Measurements from ENCODE around the gene RAB11FIP4.
A peak's percentile ranks its signal among the peaks of the same experiment; 100 is the strongest.

RAB11FIP4 gene

DNA sequence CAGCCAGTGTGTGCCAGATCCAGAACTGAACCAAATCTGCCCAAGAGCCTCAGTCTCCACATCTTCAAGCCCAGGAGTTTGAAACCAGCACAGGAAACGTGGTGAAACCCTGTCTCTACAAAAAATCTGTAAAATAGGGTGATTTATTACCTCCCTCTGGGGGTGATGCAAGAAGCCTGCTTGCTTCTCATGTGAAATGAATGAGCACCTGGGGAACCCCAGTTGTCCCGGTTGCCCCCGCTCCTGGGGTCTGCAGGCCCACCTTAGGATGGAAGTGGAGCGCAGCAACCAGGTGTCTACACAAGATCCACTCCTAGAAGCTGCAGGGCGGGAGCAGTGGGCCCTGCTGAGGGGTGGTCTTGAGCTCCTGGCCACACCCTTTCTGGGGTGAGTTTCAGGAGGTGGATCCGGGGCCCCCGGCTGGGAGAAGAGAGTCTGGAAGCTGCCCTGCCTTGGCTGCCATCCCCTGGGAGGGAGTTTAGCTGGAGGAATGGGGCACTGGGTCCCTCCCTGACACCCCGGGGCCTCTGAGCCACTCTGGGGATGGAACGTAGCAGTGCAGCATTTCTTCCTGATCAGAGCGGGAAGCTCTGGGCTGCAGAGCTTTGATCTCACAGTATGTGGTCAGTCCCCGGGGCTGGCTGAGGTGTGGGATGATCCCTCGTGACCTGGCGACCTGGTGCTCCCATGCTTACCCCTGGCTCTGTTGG is 117.8 kb downstream of the RAB11FIP4 start:
- no peak for DNase-seq

DNA sequence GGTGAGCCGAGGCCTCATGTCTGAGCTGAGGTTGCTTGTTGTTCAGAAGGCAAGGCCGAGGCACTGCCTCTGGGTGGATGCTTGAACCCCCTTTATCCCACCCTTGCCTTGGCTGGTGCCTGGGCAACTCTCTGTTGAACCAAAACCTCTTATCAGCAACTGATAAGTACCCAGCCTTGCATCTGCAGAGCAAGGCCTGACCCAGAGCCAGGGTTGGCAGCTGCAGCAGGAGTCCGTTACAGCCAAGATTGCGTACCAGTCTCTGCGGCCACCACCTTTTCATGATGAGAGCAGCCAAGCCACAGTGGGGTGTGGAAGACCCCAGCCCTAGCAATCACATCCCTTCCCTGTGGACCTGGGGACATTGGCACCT is 118.3 kb downstream of the RAB11FIP4 start:
- DNase-seq = no peak

DNA sequence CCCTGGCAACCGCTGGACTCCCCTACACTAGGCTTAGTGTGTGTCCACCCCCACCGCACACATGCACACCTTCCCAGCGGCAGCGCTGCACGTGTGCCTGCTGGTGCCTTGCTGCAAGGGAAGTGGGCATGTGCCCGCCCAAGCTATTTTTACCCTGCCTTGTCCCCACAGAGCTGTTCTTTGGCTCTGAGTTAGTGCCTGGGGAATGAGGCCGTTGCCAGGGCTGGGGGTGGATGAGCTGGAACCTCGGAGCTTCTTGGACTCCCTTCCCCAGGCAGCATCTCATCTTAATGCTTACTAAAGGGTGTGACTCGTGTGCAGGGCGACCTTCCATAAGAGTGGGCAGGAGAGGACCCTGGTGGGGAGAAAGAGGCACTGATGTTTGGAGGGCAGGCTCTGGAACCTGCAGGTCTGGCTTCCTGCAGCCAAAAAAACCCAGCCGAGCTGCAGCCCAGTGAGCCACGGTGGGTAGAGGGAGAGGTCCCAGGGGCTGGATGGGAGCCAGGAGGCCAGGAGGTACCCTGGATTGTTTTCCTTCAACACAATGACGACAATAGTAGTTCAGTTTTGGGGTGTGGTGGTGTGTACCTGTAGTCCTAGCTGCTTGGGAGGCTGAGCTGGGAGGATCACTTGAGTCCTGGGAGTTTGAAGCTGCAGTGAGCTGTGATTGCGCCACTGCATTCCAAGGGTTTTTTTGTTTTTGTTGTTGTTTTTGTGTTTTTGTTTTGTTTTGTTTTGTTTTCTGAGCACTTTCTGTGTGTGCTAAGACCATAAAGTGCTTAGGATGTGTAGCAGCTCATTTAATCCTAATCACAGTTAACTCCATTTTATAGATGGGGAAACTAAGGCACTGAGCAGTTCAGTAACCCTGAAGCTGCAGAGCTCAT is 119.1 kb downstream of the RAB11FIP4 start:
- no peak for DNase-seq

DNA sequence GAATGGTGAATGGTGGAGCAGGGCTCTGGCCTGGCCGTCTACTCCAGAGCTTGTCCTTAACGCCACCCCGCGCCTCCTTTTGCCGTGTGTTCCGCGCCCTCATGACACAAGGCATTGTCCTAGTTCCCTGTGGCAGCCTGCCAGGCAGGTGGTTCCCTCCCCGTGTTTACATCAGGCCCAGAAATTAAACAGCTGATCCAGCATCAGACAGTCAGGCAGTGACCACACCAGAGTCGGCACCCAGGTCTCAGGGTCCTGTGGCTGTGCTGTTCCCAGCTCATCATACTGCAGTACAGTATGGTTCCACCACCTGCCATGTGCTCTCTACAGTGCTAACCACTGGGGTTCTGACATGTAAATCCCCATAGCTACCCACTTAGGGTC is 119.7 kb downstream of the RAB11FIP4 start:
- peak; percentile 67 for DNase-seq

DNA sequence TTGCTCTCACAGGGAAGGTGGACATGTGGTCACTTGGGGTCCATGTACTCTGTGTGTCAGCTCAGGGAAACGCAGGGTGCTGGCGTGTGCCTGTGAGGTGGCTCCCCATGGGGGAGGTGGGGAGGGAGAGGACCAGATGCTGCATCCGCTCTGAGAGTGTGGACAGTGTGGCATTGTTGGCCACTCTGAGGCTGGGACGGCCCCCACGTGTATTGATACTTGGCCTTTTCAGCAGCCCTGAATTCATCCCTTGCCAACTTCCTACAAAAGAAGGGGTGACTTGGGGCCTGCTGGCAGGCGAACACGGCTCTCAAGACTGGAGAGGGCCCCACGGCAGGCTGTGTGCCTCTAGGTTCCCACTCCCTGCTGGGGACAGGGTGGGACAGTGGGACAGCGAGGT is 120.1 kb downstream of the RAB11FIP4 start:
- no peak for DNase-seq

DNA sequence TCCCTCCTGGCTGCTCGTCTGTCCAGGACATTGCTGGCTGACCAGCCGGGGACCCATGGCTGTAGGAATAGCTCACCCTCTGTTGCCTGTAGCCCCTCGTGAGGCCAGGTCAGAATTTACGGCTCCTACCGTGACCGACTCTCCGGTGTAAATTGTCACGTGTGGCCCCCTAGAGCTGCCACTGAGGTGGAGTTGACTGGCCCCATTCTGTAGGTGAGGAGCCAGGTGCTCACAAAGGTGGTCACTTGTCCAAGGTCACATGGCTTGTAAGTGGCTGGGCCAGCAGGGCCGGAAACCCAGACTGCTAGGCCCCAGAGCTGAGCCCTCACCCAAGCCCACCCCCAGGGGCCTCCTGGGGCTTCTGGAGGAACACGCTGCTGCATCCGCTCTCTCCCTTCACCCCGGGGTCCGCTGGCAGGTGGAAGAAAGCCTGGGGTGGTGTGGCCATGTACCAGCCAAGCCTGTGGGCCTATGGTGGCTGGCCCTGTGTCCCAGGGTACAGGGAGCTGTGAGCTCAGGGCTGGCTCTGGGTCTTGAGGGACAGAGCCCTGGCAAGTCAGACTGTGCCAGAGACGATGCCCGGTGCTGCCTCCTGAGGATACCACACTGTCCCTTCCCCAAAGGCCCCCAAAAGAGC is 120.7 kb downstream of the RAB11FIP4 start:
- DNase-seq = no peak

DNA sequence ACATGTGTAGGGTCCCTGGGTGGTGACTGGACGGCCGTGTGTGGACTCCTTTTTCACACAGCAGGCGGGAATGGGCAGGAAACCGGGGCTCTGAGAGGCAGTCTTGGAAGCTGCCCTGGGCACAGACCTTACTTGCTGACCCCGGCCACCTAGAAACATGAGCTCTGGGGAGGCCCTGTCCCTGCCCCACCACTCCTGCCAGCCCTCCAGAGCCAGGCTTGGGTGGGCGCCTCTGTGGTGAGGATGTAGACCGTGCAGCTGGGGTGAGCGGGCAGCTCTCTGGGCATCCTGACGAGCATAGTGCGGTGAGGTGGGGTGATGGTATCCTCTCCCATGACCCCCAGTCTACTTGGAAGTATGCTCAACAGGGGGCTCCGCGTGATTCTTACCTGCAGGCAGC is 121.3 kb downstream of the RAB11FIP4 start:
- no peak for DNase-seq

DNA sequence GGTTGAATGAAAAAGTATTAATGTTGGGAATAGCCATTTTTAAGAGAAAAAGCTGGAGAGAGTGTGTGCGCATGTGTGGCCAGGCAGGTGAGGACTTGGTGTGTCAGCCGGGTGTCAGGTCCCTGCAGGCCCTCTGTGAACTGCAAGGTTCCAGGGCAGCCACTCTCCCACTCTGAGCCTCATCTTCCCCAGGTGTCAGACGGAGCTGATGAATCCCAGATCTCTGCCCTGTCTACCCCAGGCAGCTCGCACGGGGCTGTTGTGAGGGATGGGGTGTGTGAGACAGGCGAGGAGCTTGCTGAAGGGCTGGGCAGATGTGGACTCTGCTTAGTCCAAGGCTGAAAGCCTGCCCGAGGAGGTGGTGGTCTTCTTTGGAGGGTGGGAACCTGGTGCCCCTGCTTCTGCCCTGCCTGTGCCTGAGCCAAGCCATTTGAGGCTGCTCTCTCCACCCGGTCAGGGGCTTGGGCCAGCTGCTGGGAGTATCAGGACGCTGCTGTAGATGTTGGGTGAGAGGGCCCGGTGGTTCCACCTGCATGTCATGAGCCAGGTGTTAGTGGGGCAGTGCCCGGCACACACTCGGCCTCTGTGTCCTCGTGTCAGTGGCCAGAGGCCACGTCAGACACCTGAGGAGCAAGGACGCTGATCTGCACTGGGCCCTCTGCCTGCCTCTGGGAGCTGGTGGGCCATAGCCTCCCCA is 122.4 kb downstream of the RAB11FIP4 start:
- no peak for DNase-seq

DNA sequence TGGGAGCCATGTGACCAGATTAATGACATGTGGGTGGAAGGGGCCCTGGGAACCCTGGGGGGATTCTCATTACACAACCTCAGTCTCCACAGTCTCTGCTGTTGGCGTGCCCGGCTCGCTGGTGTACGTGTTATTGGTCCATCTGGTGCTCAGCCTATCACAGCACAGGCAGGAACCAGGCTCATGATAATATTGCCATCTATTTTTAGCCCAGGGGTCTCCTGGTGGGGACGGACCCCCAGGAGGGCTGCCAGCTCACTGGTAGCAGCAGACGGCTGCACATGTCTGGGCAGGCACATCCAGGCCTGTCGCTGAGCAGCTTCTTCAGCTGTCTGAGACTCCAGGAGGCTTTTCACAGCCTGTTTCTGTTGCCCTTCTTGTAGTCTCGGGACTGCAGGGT is 123.8 kb downstream of the RAB11FIP4 start:
- no peak for DNase-seq

DNA sequence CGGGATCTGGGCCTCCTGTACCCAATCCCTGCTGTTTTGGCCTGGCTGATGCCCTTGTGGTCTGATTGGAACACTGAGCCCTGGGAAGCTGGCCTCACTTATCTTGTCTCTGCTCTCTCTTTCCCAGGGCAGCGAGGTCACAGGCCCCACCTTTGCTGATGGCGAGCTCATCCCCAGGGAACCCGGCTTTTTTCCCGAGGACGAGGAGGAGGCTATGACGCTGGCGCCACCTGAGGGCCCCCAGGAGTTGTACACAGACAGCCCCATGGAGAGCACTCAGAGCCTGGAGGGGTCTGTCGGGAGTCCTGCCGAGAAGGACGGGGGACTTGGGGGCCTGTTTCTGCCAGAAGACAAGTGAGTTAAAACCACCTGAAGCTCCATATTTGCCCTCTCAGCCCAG is 126.0 kb downstream of the RAB11FIP4 start:
- no peak for DNase-seq

DNA sequence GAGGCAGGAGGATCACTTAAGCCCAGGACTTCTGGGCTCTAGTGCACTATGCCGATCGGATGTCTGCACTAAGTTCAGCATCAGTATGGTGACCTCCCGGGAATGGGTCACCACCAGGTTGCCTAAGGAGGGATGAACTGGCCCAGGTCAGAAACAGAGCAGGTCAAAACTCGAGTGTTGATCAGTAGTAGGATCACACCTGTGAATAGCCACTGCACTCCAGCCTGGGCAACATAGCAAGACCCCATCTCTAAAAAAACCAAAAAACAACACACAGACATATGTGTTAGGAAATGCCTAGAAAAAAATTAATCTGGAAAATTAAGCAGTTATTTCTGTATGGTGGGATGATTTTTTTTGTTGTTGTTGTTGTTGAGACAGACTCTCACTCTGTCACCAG is 127.0 kb downstream of the RAB11FIP4 start:
- DNase-seq = no peak

DNA sequence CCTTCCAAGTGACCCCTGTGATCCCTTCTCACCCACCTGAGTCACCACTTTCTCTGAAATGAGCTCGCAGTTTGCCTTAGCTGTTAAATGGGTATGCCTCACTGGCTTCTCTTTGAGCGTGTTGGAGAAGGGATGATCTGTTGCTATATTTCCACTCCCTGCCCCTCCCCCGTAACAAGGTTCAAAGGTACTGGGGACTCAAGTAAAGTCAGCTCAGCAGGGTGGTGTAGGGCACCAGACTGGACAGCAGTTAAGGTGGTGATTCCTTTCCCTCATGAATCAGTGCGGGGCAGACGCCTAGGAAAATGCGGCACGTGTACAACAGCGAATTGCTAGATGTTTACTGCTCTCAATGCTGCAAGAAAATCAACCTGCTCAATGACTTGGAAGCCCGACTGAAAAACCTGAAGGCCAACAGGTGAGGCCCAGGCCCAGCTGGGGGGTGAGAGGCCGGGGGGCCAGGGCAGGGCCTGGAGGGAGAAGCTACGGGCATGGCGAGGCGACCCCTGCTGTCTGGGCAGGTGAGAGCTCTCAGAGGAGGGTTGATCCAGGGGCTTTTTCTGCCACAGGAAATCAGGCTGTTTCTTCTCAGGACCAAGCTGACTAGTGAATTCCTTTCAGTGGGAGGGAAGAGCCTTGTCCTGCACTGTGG is 130.3 kb downstream of the RAB11FIP4 start:
- no peak for DNase-seq

DNA sequence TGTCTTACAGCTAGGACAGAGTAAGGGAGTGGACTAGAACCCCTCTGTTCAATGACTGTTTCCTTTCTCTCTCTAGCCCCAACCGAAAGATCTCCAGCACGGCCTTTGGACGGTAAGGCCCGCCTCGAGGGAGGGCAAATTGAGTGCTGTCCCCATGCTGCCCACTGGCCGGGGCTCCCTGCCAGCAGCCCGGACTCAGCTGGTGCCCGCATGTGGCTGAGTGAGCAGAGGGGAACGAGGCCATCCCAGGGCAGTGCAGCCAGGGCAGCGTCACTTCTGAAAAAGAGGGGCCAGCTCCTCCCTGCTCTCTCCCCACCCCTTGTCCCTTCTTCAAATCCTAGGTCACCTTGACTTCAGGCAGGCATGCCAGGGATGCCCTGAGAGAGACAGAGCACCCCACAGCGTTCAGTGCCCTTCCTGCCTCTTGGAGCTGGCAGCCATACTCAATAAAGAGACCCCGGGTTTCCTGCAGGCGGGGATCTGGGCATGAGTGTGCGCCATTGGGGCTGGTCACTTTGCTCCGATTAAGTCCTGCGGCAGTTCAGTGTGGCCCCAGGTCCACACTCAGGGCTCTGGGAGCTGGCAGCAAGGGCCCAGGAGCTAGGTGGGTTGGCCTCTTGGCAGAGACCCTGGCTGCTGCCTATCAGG is 130.9 kb downstream of the RAB11FIP4 start:
- DNase-seq = no peak

DNA sequence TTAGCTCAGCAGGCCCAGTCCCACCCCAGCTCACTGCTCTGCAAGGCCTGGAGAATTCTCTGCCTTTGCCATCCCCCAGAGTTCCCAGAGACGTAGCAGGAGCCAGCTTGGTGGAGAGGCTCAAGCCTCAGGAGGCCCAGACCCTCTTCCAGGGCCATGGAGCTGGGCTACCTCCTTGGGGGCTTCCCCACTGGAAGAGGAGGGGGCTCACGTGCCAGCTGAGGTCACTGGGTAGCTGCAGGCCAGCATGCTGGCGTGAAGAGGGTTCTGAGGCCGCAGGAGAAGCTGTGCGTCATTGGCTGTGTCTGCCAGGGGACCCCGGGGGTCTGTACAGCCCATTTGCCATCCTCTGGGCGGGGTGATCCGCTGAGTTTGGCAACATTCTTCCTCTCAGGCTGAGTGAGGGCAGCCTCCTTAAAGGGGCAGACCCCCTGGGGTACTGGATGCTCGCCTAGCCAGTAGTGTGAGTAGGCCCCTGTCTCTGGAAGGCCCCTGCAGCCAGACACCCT is 131.6 kb downstream of the RAB11FIP4 start:
- no peak for DNase-seq

DNA sequence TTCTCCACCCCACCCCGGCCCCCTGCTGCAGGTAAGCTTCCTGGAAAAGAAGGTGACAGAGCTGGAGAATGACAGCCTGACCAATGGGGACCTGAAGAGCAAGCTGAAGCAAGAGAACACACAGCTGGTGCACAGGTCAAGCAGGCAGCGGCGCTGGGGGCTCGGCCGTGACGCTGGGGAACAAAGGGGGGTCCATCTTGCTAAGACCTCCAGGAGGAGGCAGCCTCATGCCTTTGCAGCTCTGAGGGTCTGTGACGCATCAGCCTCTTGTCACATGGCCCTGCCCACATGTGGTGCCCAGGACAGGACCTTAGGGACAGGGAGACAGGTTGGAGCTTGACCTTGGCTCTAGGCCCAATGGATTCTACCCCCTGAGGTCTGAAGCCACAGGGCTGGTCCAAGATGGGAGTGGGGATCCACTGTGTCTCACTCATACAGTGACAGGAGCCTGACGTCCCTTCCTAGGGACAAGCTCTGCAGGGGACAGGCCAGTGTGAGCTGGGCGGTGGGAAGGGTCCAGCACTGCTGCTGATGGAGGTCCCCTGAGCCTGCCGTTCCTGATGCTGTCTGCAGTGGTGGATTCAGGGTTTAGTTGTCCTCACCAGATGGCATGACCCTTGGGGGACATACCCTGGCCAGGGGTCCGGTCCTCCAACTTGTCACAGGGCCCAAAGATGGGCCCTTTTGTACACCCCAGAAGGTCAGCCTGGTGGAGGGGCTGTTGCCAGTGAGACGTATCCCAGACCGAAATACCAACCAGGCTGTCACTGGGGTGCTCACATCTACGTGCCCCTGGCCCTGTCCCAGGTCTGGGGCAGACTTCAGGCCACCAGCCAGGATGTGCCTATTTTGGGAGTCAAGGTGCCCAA is 132.6 kb downstream of the RAB11FIP4 start:
- no peak for DNase-seq

DNA sequence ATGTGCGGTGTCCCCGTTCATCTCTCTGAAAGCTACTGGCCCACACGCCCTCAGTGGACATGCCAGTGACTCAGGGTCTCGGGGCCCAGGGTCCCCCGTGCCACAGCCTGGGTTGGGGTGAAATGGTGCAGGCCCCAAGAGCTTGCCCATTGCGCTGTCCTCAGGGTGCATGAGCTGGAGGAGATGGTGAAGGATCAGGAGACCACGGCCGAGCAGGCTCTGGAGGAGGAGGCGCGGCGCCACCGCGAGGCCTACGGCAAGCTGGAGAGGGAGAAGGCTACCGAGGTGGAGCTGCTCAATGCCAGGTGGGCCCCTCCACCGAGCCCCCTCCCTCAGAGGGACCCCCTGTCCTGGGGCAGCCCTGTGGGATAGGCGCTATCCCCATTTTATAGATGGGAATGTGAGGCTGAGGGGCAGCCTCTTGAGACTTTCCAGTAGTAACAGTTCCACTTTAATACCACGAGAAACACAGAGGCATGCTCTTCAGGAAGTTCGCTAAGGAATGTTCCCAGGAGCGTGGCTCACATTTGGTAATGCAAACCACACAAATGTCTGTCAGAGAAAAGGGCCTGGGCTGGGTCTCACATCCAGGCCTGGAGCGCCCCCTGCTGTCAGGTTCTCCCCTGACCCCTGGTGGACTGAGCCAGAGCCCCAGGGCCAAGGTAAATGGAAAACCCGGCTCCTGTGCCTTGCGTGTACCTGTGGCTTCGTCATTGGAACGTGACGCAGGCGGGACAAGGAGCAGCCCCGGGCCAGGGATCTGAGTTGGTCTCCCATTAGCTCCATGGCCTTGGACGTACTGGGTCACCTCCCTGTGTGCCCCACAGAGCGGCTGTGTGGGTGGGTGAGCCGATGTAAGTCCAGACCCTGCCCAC is 133.7 kb downstream of the RAB11FIP4 start:
- DNase-seq = peak; percentile 17

DNA sequence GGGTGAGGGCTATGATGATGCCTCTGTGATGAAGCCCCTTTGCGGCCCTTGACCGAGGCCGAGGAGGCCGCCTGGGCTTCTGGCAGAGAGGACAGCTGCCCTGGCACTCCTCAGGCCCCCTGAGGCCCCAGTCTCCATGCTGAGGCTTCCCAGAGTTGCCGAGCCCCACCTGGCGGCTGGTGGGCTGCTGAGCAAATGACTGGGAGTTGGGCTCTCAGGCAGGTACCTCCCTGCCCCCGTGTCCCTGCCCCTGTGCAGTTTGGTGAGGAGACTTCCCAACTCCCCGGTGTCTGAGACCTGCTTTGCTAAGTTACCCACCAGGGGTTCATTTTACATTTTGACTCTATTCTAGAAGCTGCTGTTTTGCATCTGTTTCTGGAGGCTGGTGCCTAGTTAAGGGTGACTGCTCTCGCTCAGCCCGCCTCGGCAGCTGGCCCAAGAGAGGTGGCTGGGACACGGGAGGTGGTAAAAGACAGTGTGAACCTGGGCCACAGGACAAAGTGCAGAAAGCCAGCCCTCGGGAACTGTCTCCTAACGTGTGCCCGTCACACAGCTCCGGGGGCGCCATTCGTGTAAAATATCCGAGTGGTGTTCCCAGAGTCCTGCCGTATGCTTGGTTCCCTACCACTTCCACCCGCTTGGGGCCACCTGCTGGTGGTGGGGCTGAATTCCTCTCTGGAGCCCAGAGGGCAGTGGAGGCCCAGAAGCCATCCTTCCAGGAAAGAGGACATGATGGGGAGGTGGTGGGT is 134.5 kb downstream of the RAB11FIP4 start:
- DNase-seq = no peak

DNA sequence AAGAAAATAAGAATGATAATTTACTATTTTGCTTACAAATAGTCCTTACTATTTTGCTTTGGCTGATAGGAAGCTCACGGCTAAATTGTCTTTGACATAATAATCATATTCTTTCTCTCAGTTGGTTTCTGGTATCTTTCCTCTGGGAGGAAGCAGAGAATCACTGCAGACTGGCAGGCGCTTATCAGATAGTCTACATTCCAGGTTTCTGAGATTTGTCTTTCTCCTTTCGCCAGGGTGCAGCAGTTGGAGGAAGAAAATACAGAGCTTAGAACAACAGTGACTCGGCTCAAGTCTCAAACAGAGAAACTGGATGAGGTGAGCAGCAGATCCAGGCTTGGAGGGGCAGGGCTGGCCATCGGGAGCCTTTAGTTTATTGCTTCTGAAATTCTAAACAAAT is 136.1 kb downstream of the RAB11FIP4 start:
- DNase-seq = no peak

DNA sequence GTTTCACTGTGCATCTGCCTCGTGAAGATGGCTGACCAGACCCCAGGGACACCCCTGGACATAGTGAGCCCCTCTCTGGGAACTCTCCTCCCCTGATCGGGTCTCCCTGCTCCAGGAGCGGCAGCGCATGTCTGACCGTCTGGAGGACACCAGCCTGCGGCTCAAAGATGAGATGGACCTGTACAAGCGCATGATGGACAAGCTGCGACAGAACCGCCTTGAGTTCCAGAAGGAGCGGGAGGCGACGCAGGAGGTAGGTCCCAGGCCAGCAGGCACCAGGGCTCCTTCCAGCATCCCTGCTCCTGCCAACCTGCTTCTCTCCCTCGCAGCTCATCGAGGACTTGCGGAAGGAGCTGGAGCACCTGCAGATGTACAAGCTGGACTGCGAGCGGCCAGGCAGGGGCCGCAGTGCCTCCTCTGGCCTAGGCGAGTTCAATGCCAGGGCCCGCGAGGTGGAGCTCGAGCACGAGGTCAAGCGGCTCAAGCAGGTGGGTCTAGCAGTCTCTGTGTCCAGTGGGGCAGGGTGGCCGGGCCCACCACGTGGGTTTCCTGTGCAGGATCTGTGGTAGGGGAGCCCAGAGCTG is 136.9 kb downstream of the RAB11FIP4 start:
- DNase-seq = no peak

Data from NCI-H2029 treated with DMSO at 0.1 percent for 48 hours (cell line).